ENCODE measurements around the gene AATK. TPM values are rescaled to one million over a fixed set of nuclear protein-coding genes. Genes with fewer than 3 reads are reported as not detected.

The AATK gene
- total and polyA plus RNA-seq, 2 donors (not counting 3 experiments of a cell fraction or from before 2014, with no cell fraction given), result 0.69 to 1.00 TPM

- Histone ChIP-seq H2AFZ (ENCODE audit: low read depth, low read length) (no peak overlapping the region), H4K20me1 (replicated peaks; ENCODE audit: control insufficient read depth, extremely low read depth, insufficient read depth, low read length) (no peaks in the 10 kb centered on the region), H3K9me1 (replicated peaks; ENCODE audit: control insufficient read depth, extremely low read depth, insufficient read depth, low read length) (no peaks in the 10 kb centered on the region), H3K4me2 (ENCODE audit: insufficient read depth, low read length) (no peak overlapping the region), H3K27ac (ENCODE audit: insufficient read depth, low read depth, low read length) (no peak overlapping the region), H3K4me1 (ENCODE audit: control insufficient read depth, extremely low read depth, insufficient read depth, low read length) (no peaks in the 10 kb centered on the region), H3K9ac (replicated peaks; ENCODE audit: extremely low read depth, insufficient read depth, low read length) (no peak overlapping the region), H3K27me3 (ENCODE audit: control insufficient read depth in 2 of 2, insufficient read depth in 2 of 2, low read length in 2 of 2) (no peaks in the 10 kb centered on the region), H3K36me3 (ENCODE audit: control insufficient read depth in 2 of 2, extremely low read depth in 1 of 2, insufficient read depth in 2 of 2, low read length in 2 of 2) (no peaks in the 10 kb centered on the region), H3K4me3 (replicated peaks in 1 of 3; ENCODE audit: insufficient read depth in 1 of 3, low read depth in 1 of 3, low read length in 3 of 3) (no peak overlapping the region), H3K9me3 (replicated peaks; ENCODE audit: control insufficient read depth, insufficient read depth, low read length) (no peaks in the 10 kb centered on the region), H3K79me2 (ENCODE audit: control insufficient read depth, insufficient read depth, low read length) (no peaks in the 10 kb centered on the region)
- no peak for DNase-seq (ENCODE audit: low read depth, low spot score)
- TF ChIP-seq EZH2 (IDR thresholded peaks at IDR 0.05; ENCODE audit: borderline replicate concordance, low read depth, low read length, severe bottlenecking) (no peak), MYC (IDR thresholded peaks at IDR 0.05; ENCODE audit: low read depth, low read length) (no peak), CTCF (IDR thresholded peaks at IDR 0.05; ENCODE audit: extremely low read depth in 1 of 2, insufficient read depth in 1 of 2, low read depth in 1 of 2, low read length in 2 of 2) (no peak), GATA2 (IDR thresholded peaks at IDR 0.05; ENCODE audit: insufficient read depth, insufficient read length, low read depth, low read length) (no peak), POLR2A (IDR thresholded peaks at IDR 0.05; ENCODE audit: low read depth, low read length) (no peak), FOS (IDR thresholded peaks at IDR 0.05; ENCODE audit: borderline replicate concordance, insufficient read depth, low read length) (no peak), JUN (IDR thresholded peaks at IDR 0.05; ENCODE audit: borderline replicate concordance, insufficient read depth, insufficient read length, low read depth) (no peak), POLR2AphosphoS5 (IDR thresholded peaks at IDR 0.05; ENCODE audit: insufficient read depth, low read depth, low read length) (no peak)
- TF ChIP-seq, protein P1, sequence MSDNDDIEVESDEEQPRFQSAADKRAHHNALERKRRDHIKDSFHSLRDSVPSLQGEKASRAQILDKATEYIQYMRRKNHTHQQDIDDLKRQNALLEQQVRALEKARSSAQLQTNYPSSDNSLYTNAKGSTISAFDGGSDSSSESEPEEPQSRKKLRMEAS (IDR thresholded peaks at IDR 0.05; ENCODE audit: insufficient read depth, insufficient read length), result no peak
- no TSS peak for BruUV-seq (replicated peaks)
- intact Hi-C loops (cut with micrococcal nuclease) (no loop called here), dilution Hi-C loops (cut with MboI; ENCODE audit: extremely low pct_ligation_motif_present, low sequenced_read_pairs) (no loop called here)
- CTCF ChIA-PET, result interaction anchor here (0.6 to 3.5 kb wide), 4 partner anchors 24 to 115 kb away, joined by 3 to 62 read pairs (median 36); no protein-coding TSS in a partner anchor
- POLR2A ChIA-PET, result interaction anchor here (0.7 kb wide), 1 partner anchor 129 kb away, joined by 4 read pairs; no protein-coding TSS in a partner anchor
- FAIRE-seq, result no peak
Observed at GRCh38 chr17:81102869-81103268, 63.2 kb downstream of the AATK start.

Data from endothelial cell of umbilical vein (primary cell).